SW480 (cell line): ENCODE data around the gene KCNE5.
A peak's percentile ranks its signal among the peaks of the same experiment; 100 is the strongest.
"Not testable (repeated sequence)": the region's sequence is repeated elsewhere in the genome, so short reads cannot be mapped to it uniquely, and the experiment has no call there.

Experiments used
- DNase-seq: peaks from one replicate; pipeline ENCODE4 v3.0.0-alpha.2; 2016; ENCODE audit warnings: low spot score

Gene KCNE5, protein sequence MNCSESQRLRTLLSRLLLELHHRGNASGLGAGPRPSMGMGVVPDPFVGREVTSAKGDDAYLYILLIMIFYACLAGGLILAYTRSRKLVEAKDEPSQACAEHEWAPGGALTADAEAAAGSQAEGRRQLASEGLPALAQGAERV

DNA sequence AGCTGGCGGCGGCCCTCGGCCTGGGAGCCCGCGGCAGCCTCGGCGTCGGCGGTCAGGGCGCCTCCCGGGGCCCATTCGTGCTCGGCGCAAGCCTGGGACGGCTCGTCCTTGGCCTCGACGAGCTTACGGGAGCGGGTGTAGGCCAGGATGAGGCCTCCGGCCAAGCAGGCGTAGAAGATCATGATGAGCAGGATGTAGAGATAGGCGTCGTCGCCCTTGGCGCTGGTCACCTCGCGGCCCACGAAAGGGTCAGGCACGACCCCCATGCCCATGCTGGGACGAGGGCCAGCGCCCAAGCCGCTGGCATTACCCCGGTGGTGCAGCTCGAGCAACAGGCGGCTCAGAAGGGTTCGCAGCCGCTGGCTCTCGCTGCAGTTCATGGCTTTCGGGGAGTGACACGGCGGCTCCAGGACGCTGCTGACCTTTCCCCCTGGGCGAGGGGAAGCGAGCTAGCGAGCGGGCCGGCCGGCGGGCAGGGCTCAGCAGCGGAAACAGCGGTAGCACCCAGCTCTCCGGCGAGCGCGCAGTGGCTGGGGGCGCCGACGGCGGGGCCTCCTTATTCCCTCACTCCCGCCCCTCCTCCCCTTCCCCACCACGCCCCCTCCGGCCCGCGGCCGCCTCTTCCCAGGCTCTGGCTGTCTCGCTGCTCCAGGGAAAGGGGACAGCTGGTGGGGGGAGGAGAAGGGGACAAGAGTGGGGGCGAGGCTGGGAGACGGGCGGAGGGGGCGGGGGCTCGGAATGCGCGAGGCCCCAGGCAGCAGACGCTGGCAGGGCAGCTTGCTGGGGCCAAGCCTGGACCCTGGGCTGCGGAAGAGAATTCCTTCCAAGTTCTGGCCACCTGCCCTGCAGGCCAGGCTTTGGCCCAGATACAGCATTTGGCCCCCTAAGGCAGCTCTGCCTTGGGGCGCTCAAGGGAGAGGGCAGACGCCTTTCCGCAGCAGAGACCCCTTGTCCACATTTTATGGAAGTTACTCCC, at the start of gene KCNE5:
Gene KCNE5, minus strand, starts transcription at position 532 of the 976 bp plus-strand sequence. Its CDS starts 152 bp downstream, at position 380.
- DNase-seq = no peak

DNA sequence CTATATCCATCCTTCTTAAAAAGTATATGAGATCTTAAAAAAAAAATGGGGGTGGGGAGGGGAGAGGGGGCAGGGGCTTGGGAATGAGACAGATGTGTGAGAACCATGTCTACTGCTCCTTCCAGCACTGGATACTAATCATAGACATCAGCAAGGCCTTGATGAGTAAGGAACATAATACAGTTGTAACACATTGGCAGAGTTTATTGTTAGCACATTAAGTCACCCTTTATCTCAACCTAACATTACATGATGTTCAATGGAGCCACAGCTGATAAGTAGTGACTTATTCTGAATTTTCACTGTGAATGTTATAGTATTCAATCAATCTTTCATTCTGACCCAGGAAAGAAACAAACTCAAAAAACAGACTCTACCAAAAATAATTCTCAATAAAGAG, 47.3 kb upstream of the KCNE5 start:
- no peak for DNase-seq

DNA sequence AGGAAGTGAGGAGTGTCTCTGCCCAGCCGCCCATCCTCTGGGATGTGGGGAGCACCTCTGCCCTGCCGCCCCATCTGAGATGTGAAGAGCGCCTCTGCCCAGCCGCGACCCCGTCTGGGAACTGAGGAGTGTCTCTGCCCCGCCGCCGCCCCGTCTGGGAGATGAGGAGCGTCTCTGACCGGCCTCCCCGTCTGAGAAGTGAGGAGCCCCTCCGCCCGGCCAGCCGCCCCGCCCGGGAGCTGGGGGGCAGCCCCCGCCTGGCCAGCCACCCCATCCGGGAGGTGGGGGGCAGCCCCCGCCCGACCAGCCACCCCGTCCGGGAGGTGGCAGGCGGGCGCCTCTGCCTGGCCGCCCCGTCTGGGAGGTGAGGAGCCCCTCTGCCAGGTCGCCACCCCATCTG, 46.2 kb upstream of the KCNE5 start:
- DNase-seq = not testable (repeated sequence)

DNA sequence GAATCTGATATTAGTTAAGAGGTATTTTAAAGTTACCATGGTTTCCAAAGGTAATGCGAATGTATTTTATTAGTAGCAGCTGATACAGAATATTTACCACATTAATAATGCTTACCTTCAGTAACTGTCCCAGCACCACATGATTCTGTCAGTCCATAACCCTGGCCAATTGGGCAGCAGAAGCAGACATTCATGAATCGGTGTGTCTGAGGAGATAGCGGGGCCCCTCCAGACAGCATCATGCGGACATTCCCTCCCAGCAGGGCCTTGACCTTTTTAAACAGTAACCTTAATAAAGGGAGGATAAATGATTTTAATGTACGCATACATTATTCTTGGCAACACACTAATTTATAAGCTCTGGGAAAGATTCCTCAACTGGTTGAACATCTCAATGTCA, 43.0 kb upstream of the KCNE5 start:
- DNase-seq = no peak

DNA sequence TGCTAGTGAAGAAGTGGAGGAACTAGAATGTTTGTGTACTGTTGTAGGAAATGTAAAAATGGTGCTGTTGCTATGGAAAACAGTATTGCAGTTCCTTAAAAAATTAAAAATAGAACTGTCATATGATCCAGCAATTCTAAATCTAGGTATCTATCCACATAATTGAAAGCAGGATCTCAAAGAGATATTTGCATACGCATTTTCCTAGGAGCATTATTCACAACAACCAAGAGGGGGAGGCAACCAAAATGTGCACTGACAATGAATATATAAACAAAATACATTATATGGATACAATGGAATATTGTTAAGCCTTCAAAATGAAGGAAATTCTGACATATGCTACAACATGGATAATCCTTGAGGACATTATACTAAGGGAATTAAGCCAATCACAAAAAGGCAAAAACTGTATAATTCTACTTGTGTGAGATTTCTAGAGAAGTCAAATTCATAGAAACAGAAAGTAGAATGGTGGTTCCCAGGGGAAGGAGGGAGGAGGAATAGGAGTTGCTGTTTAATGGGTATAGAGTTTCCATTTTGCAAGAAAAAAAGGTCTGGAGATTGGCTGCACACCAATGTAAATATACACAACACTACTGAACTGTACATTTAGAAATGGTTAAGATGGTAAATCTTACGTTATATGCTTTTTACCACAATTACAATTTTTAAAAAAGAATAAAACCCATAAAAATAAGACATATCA, 35.6 kb upstream of the KCNE5 start:
- no peak for DNase-seq

DNA sequence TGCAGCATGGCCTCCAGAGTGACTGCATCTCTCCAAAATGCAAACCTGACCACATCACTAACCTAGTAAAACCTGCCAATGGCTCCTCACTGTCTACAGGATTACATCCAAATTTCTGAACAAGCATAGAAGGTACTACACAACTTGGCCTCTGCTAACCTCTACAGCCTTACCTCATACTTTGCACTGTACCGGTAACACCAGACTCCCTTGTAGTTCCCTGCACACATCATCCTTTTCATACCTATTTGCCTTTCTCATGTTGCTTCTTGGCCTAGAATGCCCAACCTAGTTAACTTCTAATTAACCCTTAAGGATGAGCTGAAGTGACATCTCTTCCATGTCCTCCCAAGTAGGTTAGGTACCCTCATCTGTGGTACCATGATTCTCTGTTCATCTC, 33.4 kb upstream of the KCNE5 start:
- DNase-seq = no peak

DNA sequence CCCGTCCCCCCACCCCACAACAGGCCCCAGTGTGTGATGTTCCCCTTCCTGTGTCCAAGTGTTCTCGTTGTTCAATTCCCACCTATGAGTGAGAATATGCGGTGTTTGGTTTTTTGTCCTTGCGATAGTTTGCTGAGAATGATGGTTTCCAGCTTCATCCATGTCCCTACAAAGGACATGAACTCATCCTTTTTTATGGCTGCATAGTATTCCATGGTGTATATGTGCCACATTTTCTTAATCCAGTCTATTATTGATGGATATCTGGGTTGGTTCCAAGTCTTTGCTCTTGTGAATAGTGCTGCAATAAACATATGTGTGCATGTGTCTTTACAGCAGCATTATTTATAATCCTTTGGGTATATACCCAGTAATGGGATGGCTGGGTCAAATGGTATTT, 32.4 kb upstream of the KCNE5 start:
- not testable (repeated sequence) for DNase-seq

DNA sequence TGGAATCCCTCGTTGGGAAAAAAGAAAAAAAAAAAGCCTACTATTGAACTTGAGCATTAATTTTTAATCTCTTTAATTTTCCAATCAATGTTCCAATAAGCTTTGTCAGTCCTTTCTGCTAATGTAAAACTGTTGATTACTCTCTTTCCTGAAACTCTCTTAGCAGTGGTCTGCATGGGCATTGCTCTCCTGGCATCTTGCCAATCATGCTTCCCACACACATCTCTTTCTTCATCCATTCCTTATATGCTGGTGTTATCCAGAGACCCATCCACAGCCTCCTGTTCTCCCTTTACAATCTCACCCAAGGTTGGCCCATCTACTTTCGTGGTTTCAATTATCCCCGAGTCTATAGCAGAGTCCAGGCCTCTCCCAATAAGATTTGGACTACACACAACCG, 31.8 kb upstream of the KCNE5 start:
- DNase-seq = no peak

- no peak for DNase-seq
Measured at GRCh38 chrX:109655502-109656201, 30.7 kb upstream of the KCNE5 start.

- no peak for DNase-seq
Measured at GRCh38 chrX:109654516-109655109, 29.6 kb upstream of the KCNE5 start.

DNA sequence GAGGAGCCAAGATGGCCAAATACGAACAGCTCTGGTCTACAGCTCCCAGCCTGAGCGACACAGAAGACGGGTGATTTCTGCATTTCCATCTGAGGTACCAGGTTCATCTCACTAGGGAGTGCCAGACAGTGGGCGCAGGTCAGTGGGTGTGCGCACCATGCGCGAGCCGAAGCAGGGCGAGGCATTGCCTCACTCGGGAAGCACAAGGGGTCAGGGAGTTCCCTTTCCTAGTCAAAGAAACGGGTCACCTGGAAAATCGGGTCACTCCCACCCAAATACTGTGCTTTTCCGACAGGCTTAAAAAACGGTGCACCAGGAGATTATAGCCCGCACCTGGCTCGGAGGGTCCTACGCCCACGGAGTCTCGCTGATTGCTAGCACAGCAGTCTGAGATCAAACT, 19.7 kb upstream of the KCNE5 start:
- DNase-seq = not testable (repeated sequence)

DNA sequence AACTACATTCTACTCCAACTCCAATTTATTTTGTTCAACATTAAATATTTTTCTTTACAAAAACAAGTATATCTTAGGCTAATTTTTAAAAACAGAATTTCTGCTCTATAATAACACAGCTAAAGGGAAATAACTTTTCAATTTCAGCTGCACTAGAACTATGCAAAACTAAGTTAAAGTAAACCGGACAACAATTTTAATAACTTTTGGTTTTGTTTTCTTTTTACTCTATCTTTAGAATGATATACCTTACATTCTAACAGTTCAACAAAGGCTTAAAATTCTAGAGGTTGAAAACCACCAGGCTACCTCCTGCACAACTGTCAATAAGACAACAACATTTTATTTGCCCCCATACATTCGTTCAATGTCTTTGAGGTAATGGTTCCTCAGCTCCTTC, 18.7 kb upstream of the KCNE5 start:
- no peak for DNase-seq

DNA sequence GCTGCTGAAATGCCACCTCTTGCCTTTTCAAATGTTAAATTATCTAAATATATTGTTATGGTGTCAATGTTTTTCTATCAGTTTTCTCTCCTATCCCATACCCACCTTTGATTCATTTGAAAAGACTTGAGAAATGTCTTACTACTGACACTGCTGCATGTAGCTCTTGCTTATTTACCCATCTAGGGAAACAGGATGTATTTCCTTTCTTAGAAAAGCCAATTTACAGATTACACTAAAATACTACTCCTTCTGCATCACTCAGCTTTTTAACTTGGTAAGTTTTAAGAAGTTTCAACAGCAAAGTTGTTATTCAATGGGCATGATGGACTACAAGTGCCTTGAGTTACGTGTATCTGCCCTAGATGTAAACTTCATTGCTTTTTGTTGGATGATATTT, 13.2 kb upstream of the KCNE5 start:
- DNase-seq = no peak

DNA sequence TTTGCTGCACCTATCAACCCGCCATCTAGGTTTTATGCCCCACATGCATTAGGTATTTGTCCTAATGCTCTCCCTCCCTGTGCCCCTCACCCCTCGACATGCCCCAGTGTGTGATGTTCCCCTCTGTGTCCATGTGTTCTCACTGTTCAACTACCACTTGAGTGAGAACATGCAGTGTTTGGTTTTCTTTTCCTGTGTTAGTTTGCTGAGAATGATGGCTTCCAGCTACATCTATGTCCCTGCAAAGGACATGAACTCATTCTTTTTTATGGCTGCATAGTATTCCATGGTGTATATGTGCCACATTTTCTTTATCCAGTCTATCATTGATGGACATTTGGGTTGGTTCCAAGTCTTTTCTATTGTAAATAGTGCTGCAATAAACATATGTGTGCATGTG, 12.5 kb upstream of the KCNE5 start:
- not testable (repeated sequence) for DNase-seq

DNA sequence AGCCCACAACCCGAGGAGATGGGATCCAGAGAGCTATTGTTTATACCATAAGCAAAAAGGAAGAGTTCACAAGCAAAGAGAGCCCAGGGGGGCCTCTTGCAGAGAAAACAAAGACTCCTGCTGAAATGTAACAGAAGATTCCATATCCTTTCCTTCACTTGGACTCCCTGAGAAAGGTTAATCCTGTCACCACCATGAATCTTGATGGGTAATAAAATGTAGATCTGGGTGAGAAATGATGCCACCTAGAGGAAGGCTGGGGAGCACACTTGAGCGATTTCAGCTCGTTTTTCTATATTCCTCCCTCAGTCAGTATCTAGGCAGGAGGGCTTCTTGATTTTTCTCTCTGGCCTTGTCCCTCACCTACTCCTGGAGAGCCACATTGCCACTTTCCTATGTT, 10.2 kb upstream of the KCNE5 start:
- peak; percentile 11 for DNase-seq

GRCh38 chrX:109632906-109633504, 8.0 kb upstream of the KCNE5 start:
- DNase-seq = peak; percentile 5

DNA sequence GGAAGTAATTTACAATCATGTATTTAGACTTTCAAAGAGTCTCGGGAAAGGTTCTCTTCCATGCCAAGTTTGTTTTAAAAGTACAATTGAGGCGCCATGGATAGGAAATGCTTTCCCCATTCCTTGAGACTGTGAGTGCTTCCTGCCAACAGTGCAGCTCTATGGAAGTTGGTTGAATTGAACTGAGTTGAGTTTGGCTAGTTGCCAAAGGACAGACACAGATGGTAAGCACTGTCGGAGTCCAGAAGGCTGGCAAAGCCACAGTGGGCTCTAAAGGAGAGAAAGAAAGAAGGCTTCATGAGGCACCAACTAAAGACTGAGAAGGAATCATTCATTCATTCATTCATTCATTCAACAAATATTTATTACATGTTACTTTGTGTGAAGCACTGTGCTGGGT, 4.3 kb upstream of the KCNE5 start:
- DNase-seq = no peak

DNA sequence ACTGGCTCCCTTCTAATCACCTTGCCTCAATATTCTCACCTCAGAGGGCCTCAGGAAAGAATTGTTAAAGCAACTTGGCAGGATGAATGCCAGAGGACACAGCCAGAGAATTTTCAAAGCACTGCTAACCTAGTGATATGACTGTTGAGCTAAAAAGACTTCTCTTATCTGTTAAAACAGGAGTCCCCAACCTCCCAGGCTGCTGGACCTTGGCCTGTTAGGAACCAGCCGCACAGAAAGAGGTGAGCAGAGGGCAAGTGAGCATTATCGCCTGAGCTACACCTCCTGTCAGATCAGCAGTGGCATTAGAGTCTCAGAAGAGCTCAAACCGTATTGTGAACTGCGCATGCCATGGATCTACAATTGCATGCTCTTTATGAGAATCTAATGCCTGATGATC, 1.7 kb upstream of the KCNE5 start:
- no peak for DNase-seq

DNA sequence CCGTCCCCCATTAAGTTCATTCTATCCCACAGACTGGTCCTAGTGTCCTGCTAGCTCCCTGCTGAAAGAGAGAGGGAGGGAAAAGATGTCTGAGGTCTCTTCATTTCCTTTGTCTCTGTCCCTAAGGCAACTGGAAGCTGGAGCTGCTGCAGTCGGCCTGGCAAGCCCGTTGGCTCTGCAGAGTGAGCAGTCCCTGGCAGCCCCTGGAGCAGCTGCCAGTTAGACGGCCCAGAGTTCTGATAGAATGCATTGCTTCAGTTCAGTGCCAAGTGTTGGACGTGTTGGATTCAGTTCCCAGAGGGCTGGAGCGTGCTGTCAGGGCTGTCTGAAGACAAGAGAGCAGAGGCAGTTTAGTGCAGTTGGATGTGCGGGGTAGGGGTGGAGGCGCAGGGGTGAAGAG, 975 bp downstream of the KCNE5 start:
- no peak for DNase-seq

DNA sequence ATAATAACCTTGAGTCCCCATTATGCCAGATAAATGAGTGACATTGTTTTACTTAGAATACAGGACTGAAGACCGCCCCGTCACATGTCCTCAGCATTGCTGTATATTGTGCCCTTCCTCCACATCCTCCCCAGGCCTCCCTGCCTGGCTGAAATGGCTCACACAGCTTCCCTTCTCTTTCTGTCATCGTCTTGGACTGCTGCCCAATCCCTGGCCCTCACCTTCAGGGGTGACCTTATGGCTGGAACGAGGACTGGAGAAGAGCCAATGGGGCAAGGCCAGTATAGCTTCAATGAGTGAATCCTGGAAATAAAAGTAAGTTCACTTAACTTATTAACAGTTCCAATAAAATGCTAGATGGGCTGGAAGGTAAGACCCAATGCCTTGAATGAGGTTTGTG, 2.7 kb downstream of the KCNE5 start:
- no peak for DNase-seq

DNA sequence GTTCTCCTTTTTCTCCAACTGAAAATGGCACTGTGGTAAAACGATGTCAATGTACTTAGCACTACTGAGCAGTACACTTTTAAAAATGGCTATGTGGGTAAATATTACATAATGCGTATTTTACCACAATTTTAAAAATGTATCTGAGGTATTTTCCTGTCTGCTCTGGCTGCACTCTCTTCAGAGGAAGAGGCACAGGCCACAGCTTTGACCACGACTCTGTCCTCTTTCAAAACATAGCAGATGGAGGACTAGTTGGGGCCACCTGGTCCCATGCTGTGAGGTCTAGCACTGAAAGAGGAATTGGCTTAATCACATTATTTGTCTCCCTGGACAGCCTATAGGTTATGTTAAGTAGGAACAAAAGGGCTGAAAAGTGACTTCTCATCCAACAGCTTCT, 5.2 kb downstream of the KCNE5 start:
- no peak for DNase-seq

DNA sequence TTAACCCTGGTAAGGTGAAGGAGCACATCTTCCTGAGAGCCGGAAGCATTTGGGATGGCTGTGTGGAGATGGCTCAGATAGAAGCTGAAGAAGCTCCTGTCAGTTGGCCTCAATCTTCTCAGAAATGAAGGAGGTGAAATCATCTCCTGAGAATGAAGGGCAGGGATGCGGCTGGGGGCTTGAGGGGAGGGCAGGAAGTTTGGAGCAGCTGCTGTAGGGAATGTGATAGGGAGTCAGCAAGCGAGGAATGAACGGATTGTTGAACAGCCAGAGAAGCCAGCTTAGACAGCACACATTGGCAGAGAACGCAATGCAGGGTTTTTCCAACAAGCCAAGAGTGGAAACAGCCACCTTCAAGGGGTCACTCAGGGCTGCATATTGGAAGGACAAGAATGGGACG, 10.0 kb downstream of the KCNE5 start:
- DNase-seq = no peak
